HG02759 (cell line): ENCODE measurements around the gene ACTR3.
A peak's percentile ranks its signal among the peaks of the same experiment; 100 is the strongest.

ENCODE experiments used
- ATAC-seq: cut with Tn5 transposase; IDR thresholded peaks from one replicate; pipeline ENCODE4 v1.9.1; 2021; ENCODE audit warnings: mild to moderate bottlenecking, moderate library complexity; ENCODE audit not compliant: unreplicated experiment

The ACTR3 gene

DNA sequence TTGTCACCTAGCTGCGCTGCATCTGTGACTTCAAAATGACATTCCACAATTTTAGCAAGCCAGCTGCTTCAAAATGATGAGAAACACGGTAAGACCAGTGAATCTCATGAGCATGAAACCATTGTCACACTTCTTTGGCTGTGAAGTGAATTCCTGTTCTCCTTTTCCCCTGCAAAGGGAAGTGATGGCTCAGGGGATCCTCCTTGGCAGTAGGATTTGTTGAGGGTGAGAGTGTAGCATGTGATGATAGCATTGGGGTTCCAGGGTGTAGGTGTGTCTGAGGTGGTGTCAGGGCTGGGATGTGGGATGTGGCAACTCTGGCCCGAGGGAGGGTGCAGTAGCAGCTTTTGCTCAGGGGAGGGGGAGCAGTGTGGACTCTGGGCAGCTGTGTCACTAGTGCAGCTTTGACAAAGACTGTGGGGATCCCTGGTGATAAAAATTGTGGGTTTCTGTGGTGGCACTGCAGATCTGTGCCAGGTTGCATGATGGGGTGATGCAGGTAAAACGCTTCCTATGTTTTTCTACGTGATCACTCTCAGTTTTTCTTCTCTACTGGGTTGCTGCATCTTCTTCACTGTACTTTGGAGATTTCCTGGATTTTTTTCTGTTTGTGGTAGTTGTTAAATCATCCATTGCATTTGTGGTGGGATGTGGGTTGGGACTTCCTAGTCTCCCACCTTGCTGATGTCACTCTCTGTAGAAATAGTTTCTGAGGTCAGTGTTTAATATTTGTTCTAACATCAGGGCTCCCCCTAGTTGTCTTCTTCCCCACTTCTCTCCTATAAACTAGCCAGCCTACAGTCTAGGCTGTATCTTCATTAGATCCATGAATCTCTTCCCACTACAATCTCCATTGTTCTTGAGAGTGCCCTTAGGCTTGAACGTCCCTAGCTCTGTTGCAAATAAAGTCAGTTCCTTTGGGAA is 107.0 kb downstream of the ACTR3 start:
- ATAC-seq = no peak

DNA sequence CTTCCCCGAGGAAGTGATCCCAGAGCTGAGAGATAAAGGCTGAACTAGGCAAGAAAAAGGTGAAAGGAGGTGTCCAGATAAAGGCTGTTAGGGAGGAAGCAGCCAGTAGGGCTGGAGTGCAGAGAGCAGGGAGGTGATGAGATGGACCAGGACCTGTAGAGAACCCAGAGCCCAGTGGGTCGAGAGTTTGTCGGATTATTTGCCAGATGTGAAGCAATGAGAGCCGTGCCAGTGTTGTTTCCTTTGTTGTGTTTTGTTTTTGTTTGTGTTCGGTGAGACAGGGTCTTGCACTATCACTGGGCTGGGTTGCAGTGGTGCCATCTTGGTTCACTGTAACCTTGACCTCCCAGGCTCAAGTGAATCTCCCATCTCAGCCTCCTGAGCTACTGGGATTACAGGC is 111.3 kb downstream of the ACTR3 start:
- no peak for ATAC-seq

DNA sequence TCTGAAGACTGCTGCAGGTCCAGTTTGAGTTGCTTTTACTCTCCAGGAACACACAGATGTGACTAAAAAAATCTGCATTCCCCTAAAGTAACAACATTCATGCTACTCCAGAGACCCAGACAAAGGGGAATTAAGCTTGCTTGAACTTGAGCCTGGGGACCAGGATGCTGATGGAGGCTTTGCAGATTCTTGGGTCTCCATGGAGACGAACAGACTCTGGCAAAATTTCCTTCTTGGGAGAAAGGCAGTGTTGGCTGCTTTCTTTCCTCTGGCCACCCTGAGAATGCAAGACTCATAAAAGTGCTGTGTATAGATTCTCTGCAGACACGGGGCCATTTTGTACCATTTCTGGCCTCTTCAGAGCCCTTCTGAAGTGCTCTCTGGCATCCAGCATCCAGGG is 112.0 kb downstream of the ACTR3 start:
- ATAC-seq = no peak

- peak; percentile 50 for ATAC-seq
These were observed 115.4 kb downstream of the ACTR3 start for GRCh38 chr2:114005110-114005783.

DNA sequence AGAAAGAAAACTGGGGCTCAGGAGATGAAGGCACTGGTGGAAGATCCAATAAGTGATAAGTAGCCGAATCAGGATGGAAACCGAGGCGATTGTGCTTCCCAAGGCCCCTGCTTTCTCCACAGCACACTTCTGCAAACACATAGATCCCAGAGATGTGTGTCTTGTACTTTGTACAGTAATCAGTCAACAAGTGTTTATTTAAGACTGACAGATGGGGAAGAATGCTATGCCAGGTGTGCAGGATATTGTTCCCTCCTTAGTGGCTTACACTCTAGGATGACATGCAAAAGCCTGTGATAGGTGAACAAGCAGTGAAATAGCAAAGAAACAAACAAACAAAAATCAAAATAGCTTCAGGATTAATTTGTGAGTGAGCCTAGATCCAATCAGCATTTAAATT is 116.6 kb downstream of the ACTR3 start:
- no peak for ATAC-seq

- no peak for ATAC-seq
These were observed 117.5 kb downstream of the ACTR3 start for GRCh38 chr2:114007436-114007835.

DNA sequence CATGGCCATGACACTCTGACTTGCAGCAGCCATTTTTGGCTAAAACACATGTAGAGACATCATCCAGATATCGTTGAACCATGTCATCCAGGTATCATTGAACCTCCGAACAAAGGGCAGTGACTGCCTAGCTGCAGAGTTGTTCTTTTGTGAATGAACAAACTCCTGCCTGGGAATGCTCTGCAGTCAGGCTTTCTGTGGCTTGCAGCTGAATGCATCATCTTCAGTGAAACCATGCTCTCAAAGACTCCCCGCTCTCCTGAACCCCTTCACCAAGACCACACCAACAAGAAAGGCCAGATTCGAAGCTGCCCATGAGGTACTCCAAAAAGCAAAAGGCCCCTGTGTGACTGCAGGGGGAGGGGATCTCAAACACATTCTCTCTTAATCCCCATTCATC is 118.8 kb downstream of the ACTR3 start:
- ATAC-seq = no peak

GRCh38 chr2:114009205-114009944 is 119.5 kb downstream of the ACTR3 start:
- ATAC-seq = no peak

GRCh38 chr2:114010001-114010400 is 120.1 kb downstream of the ACTR3 start:
- ATAC-seq = no peak

GRCh38 chr2:114011713-114012112 is 121.8 kb downstream of the ACTR3 start:
- no peak for ATAC-seq
